GM12873 (cell line): ENCODE measurements around the gene PPIE.

Experiments
- CTCF ChIP-seq: IDR thresholded peaks from 2 replicates; pipeline ENCODE4 v1.5.1; 2012; ENCODE audit warnings: low read depth, mild to moderate bottlenecking, moderate library complexity, low read length, control low read depth; ENCODE audit not compliant: insufficient read depth; ENCODE audit errors: missing control alignments

Gene PPIE

GRCh38 chr1:39753132-39754025 lies 14.7 kb downstream of the PPIE start:
- no peak for TF ChIP-seq CTCF

GRCh38 chr1:39754026-39754570 lies 15.4 kb downstream of the PPIE start:
- TF ChIP-seq CTCF, result no peak

GRCh38 chr1:39754906-39755504 lies 16.3 kb downstream of the PPIE start:
- no peak for TF ChIP-seq CTCF

- no peak for TF ChIP-seq CTCF
Measured at GRCh38 chr1:39755965-39756659, 17.4 kb downstream of the PPIE start.

GRCh38 chr1:39757501-39757900 lies 18.8 kb downstream of the PPIE start:
- TF ChIP-seq CTCF, result no peak

- no peak for TF ChIP-seq CTCF
Measured at GRCh38 chr1:39758556-39759435, 20.1 kb downstream of the PPIE start.

GRCh38 chr1:39759436-39759726 lies 20.7 kb downstream of the PPIE start:
- no peak for TF ChIP-seq CTCF
